Activated CD8-positive, alpha-beta memory T cell treated with anti-CD3 and anti-CD28 coated beads for 48 hours (primary cell): ENCODE measurements around the gene ZNF154.

Experiments
- DNase-seq, 3 experiments: peaks; one replicate each; pipeline ENCODE4 v3.0.0-alpha.2; 2020; ENCODE audit warnings: low read depth in 2 of 3, low spot score in 2 of 3

ZNF154 gene

DNA sequence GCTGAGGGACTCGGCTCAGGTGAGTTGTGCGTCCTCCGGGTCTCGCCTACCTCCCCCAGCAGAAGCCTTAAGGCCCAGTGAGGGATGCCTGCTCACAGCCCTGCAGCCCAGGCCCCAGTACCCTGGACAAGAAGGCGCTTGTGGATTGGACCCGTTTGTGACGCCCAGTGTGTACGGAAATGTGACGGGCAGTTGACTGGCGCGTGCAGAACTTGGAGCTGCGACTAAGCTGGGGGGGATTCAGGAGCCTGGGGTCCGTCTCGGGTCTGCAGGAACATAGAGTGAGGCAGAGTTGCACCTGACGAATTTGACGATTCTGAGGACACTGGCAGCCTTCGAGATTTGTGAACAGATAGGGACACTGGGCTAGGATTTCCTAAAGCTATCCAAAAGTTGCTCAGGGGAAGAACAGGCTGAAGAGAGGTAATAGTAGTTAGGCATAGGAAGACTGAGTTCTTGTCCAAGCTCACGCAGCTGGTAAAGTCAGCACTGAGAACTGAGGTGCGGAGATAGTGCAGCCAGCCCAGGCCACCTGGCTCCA lies 26.7 kb downstream of the ZNF154 start:
- DNase-seq, result no peak

DNA sequence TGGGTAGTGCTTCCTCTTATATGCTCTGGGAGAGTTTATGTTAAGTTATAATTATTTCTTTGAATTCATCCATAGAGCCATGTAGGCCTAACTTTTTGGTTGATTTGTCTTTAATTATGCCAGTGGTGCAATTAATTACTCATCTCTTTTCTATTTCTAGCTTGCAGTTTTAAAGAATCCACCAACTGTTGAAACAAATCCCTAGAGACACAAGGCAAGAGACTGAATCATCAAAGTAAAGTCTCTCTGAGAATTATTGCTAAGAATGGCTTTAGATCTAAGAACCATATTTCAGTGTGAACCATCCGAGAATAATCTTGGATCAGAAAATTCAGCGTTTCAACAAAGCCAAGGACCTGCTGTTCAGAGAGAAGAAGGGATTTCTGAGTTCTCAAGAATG lies 33.1 kb downstream of the ZNF154 start:
- no peak for DNase-seq

DNA sequence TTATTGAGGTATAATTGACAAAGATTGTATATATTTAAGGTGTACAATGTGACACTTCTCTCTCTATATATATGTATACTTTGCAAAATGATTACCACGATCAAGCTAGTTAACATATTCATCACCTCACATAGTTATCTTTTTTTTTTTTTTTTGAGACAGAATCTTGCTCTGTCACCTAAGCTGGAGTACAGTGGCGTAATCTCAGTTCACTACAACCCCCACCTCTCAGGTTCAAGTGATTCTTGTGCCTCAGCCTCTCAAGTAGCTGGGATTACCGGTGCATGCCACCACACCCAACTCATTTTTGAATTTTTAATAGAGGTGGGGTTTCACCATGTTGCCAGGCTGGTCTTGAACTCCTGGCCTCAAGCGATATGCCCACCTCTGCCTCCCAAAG lies 36.5 kb downstream of the ZNF154 start:
- DNase-seq, result no peak

DNA sequence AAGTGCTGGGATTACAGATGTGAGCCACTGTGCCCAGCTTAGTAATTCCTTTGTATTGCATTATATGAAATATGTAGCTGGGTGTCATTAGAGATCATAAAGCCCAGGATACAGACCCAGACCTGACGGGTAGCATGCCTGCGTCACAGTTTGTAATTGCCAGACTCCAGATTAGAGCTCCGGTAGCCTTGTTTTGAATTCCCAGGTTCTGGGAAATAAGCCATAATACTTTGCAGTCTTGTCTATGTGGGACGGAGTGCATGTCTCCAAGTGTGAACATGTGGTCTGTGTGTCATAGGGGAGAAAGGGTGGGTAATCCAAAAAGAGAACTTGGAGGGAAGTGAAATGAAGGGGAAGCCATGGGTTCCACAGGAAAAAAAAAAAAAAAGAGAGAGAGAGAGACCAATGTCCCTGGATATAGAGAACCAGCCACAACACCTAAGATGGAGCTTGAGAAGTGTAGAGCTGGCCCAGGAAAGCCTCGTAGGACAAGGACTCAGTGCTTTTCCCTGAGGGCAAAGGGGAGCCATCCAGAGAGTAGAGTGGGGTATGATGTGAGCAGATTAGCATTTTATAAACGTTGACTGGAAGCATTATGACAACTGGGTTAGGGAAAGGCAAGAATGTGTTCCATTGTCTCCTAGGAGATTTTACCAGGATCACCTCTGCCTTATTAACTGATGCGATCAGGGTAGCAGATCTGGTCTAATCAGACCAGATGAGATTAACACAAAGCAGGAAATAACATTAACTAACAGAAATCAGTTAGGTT lies 37.7 kb downstream of the ZNF154 start:
- no peak for DNase-seq

DNA sequence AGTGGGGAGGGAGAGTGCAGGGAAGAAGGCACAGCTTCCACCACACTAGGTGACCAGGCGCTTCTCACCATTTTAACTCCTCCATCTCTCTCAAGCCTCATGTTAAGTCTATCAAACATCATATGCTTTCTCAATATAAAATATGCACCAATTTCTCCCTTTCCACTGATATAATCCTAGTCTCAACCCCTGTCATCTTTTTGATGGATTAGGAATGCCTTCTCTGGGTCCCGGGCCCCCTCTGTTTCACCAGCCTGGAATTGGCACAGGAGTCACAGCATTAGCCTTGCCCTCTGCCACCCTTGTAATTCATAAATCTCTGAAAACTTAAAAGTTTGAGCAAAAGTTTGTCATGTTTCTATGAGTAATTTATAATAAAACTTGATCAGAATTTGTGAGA lies 40.4 kb downstream of the ZNF154 start, which contains the start of gene ZSCAN4:
TSS of gene ZSCAN4 (plus strand) at position 301 of the 400 bp plus-strand sequence. CDS start 7,211 bp downstream, outside the sequence.
- no peak for DNase-seq

DNA sequence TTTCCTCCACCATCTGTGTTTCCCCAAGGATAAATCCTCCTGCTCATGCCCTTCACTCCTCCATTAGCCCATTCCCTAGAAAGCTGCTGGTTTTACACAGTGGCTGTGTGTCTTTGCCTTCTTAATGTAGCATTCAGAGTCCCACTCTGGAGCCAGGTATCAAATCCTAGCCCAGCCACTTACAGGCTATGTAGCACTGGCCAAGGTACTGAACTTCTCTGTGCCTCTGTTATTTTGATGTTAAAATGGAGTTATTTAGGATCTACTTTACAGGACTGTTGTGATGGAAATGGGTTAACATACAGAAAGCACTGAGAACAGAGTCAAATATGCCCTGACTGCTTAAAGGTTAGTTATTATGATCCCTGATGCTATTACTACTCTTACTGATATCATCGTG lies 41.8 kb downstream of the ZNF154 start:
- DNase-seq, result no peak

DNA sequence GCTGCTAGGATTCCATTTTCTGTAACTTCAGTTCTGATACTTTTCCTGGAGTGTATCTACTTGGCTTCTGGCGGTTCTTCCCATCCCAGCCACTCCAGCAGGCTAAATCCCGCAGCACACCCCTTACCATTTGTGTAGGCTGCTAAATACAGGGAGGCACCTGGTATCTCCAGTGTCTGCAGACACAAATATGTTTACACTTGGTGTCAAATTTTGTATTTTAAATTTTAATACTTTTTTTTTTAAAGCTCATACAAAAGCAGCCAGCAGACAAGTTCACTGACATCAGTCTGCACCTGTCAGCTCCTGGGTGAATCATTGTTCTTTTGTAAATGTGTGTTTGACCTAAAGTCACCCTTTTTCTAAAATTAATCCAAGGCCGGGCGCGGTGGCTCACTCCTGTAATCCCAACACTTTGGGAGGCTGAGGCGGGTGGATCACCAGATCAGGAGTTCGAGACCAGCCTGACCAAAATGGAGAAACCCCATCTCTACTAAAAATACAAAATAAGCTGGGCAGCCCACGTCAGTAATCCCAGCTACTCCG lies 43.7 kb downstream of the ZNF154 start:
- DNase-seq, result no peak

DNA sequence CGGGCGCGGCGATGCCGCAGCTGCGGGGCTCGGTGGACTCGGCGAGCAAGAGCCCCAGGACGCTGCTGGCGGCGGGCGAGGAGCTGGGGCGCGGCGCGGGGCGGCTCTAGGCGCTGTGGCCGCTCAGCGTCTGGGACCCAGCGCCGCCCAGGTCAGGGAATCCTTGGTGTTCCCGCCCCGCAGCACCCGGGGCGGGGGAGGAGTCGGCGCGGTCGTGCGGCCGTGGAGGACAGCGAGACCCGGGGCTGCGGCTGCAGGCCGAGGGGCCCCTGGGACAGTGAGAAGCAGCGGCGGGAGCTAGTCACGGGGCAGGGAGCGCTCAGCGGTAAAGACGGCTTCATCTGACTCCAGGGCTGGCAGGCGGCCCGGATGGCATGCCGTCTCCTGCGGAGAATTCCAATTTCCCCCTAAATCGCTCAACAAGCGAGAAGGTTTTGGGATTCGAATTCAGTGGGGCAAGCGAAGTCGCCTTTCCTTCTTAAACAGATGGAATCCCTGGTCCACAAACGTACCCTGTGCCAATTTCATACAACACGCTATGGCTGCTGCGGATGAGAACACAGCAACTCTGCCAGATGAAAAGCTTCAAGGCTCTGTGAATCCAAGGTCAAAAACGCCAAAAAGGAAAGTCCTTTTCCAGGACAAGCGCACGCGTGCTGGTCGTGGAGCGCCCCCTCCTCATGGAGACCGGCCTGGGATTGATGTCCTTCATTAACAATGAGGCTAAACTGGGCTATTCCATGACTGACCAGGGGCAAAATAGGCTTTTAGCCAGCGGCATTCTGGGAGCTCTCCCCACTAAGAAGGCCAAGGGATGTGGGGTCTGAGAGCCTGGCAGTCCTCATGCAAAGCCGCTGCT lies 44.5 kb downstream of the ZNF154 start:
- DNase-seq, result no peak

DNA sequence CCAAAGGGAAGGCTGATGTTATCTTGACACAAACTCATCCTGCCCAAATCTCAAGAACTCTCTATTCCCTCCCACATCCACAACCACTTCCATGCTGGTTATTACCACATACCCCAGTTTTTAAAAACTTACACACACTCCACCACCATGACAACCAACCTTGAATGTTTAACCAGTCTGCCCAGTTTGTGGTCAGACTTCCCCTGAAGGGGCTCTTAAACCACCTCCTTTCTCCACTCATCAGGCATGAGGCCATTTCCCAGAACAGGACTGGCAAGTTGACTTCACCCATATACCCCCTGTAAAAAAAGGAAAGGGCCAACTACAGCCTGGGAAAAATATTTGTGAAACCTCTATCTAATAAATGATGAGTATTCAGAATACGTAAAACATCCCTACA lies 52.7 kb downstream of the ZNF154 start:
- DNase-seq, result no peak

DNA sequence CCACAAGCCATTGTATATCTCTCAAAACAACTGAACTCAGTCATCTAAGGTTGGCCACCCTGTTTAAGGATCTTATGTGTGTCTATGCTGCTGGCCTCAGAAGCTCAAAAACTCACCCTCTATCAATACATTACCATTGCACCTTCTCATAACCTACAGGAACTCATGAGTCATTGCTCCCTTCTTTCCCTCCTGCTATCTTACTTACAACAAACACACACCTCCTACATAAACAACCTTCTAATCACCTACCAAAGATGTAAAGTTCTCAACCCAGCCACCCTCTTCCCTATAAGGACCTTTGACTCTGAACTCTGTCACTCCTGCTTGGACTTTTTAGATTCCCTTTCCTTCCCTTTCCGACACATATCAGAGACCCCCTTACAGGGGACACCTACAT lies 53.6 kb downstream of the ZNF154 start:
- DNase-seq, result no peak

DNA sequence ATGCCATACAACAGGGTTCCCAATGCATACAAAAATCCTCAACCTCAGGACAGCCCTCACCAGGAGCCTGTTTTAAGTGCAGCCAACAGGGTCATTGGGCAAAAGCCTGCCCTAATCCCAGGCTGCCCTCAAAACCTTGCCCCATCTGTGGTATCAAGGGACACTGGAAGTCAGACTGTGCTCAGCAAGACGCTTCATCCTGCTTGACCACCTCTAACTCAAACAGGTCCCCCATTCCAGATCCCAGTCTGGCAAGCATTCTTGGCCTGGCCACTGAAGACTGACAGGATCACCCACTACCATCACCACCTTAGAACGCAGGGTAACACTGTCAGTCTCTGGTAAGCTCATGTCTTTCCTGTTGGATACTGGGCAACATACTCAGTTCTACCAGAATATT lies 55.3 kb downstream of the ZNF154 start:
- DNase-seq, result no peak

DNA sequence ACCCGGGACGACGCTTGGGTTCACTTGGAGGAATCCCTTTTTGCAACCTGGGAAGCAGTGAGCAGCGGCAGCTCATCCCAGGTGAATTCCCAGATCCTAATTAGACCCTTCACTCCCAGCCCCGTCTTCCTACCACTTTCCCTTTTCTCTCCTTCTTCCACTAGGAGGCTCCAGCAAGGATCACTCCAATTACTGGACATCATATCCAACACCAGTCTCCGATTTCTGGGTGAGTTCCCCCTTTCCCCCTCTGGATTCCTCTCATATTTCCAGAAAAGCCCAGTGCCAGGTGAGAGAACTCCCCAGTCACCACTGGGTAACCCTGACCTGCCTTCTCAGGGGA lies 57.4 kb downstream of the ZNF154 start:
- no peak for DNase-seq

DNA sequence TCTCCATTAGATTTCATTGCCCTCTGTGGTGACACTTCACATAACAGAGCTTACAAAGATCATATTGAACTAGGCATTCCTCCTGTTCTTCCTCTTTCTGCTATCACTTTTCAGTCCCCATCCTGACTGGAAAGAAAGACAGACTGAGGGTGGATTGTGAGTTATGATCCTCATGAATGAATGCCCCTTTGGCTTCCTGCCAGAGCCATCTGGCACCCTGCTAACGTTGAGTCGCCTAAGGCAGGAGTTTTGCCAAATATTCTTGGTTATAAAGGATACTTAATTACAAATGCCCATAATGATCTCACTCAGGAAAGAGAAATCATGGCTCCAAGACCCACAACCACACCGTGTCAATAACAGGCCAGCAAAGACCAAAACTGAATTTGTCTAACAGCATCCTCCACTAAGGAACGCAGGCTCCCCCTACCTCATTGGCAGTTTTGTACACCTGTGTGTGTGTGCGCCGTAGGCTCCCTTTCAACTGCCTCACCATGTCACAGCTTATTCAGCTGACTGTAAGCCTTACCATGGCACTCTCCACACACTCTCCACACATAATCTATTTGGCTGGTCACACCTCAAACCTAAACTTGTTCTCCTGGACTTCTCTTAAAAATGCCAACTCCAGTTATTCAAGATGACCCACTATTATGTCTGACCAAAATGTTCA lies 60.5 kb downstream of the ZNF154 start:
- DNase-seq, result no peak
